ENCODE results near the gene HMGCS2.

Gene HMGCS2

GRCh38 chr1:119782631-119783325 lies 14.1 kb upstream of the HMGCS2 start:
- no peak overlapping the region for H3K4me3 ChIP-seq (ENCODE audit: low read depth, low read length)
- no peak for TF ChIP-seq CTCF (IDR thresholded peaks at IDR 0.05; ENCODE audit: insufficient read depth, low read depth, low read length, missing control alignments)
- DNase-seq (ENCODE audit: low read depth) = no peak

- H3K4me3 ChIP-seq (ENCODE audit: low read depth, low read length) = no peak overlapping the region
- no peak for TF ChIP-seq CTCF (IDR thresholded peaks at IDR 0.05; ENCODE audit: insufficient read depth, low read depth, low read length, missing control alignments)
- no peak for DNase-seq (ENCODE audit: low read depth)
These were observed 12.9 kb upstream of the HMGCS2 start for GRCh38 chr1:119781434-119782210.

- H3K4me3 ChIP-seq (ENCODE audit: low read depth, low read length) = no peak overlapping the region
- TF ChIP-seq CTCF (IDR thresholded peaks at IDR 0.05; ENCODE audit: insufficient read depth, low read depth, low read length, missing control alignments) = no peak
- no peak for DNase-seq (ENCODE audit: low read depth)
These were observed 11.2 kb upstream of the HMGCS2 start for GRCh38 chr1:119779869-119780356.

GRCh38 chr1:119778886-119779560 lies 10.3 kb upstream of the HMGCS2 start:
- no peak for TF ChIP-seq CTCF (IDR thresholded peaks at IDR 0.05; ENCODE audit: insufficient read depth, low read depth, low read length, missing control alignments)
- DNase-seq (ENCODE audit: low read depth) = no peak
- no peak overlapping the region for H3K4me3 ChIP-seq (ENCODE audit: low read depth, low read length)

- no peak for TF ChIP-seq CTCF (IDR thresholded peaks at IDR 0.05; ENCODE audit: insufficient read depth, low read depth, low read length, missing control alignments)
- no peak overlapping the region for H3K4me3 ChIP-seq (ENCODE audit: low read depth, low read length)
- DNase-seq (ENCODE audit: low read depth) = no peak
These were observed 9.7 kb upstream of the HMGCS2 start for GRCh38 chr1:119778359-119778758.

GRCh38 chr1:119774746-119775490 lies 6.2 kb upstream of the HMGCS2 start:
- no peak for DNase-seq (ENCODE audit: low read depth)
- TF ChIP-seq CTCF (IDR thresholded peaks at IDR 0.05; ENCODE audit: insufficient read depth, low read depth, low read length, missing control alignments) = no peak
- no peak overlapping the region for H3K4me3 ChIP-seq (ENCODE audit: low read depth, low read length)
